ENCODE results near the gene SERF2. TPM values are rescaled to one million over a fixed set of nuclear protein-coding genes. Genes with fewer than 3 reads are reported as not detected.

SERF2 gene
- total RNA-seq, 1 experiment from 2014 or later = 665 TPM

- peaks cover 57% of the 10 kb centered on the region for H3K36me3 ChIP-seq (ENCODE audit: low read depth, low read length)
Measured at GRCh38 chr15:43771816-43772215, 20.3 kb upstream of the SERF2 start.

GRCh38 chr15:43772624-43773023, 19.5 kb upstream of the SERF2 start:
- no TSS peak for BruUV-seq (replicated peaks)
- intact Hi-C loops (cut with micrococcal nuclease) = no loop called here
- Histone ChIP-seq H3K9ac (ENCODE audit: low read length) (no peak overlapping the region), H3K4me1 (ENCODE audit: insufficient read depth, low read length) (peaks cover 12% of the 10 kb centered on the region; the same call in 1 of the 2 replicates), H3F3A (ENCODE audit: low read length, unreplicated experiment) (no peaks in the 10 kb centered on the region), H3K27ac (ENCODE audit: low read length) (no peak overlapping the region), H4K20me1 (ENCODE audit: low read length) (no peaks in the 10 kb centered on the region), H3K36me3 (ENCODE audit: low read depth, low read length) (peaks cover 52% of the 10 kb centered on the region), H3K4me3 (ENCODE audit: low read length) (no peak overlapping the region), H3K27me3 (ENCODE audit: low read length) (no peaks in the 10 kb centered on the region), H3K4me2 (ENCODE audit: low read length) (no peak overlapping the region), H2AFZ (ENCODE audit: low read length) (no peak overlapping the region), H3K9me3 (ENCODE audit: low read length) (no peaks in the 10 kb centered on the region), H3K9me2 (replicated peaks; ENCODE audit: low read length) (no peaks in the 10 kb centered on the region), H3K79me2 (ENCODE audit: low read length) (peaks cover 10% of the 10 kb centered on the region; the same call in 1 of the 2 replicates)
- no peak for TF ChIP-seq EZH2 (IDR thresholded peaks at IDR 0.05; ENCODE audit: low read length, unreplicated experiment)
- TF ChIP-seq CTCF (conservative IDR thresholded peaks at IDR 0.05; ENCODE audit: low read depth, low read length) = no peak
- TF ChIP-seq EZH2phosphoT487 (IDR thresholded peaks at IDR 0.05; ENCODE audit: borderline replicate concordance, low read length) = no peak
- POLR2A ChIA-PET (ENCODE audit: unreplicated experiment) = no interaction called here
- DNase-seq (no peak), ATAC-seq (no peak)
- CTCF ChIA-PET = no interaction called here

More at GRCh38 chr15:43771816-43772215, 20.3 kb upstream of the SERF2 start:
- H3K4me2 ChIP-seq (ENCODE audit: low read length) = no peak overlapping the region
- H2AFZ ChIP-seq (ENCODE audit: low read length) = no peak overlapping the region
- H3K9me3 ChIP-seq (ENCODE audit: low read length) = no peaks in the 10 kb centered on the region
- POLR2A ChIA-PET (ENCODE audit: unreplicated experiment) = interaction anchor here (0.6 kb wide), 1 partner anchor 39 kb away, joined by 3 read pairs; no protein-coding TSS in a partner anchor
- peaks cover 10% of the 10 kb centered on the region; the same call in 1 of the 2 replicates for H3K79me2 ChIP-seq (ENCODE audit: low read length)
- intact Hi-C loops (cut with micrococcal nuclease) = no loop called here
- H3K9ac ChIP-seq (ENCODE audit: low read length) = no peak overlapping the region
- CTCF ChIA-PET = no interaction called here
- H4K20me1 ChIP-seq (ENCODE audit: low read length) = no peaks in the 10 kb centered on the region
- H3K27ac ChIP-seq (ENCODE audit: low read length) = no peak overlapping the region
- ATAC-seq = no peak
- H3K27me3 ChIP-seq (ENCODE audit: low read length) = no peaks in the 10 kb centered on the region
- no peaks in the 10 kb centered on the region for H3K9me2 ChIP-seq (replicated peaks; ENCODE audit: low read length)
- TF ChIP-seq CTCF (conservative IDR thresholded peaks at IDR 0.05; ENCODE audit: low read depth, low read length) (no peak), EZH2phosphoT487 (IDR thresholded peaks at IDR 0.05; ENCODE audit: borderline replicate concordance, low read length) (no peak), EZH2 (IDR thresholded peaks at IDR 0.05; ENCODE audit: low read length, unreplicated experiment) (no peak)
- no peak overlapping the region for H3K4me3 ChIP-seq (ENCODE audit: low read length)
- H3F3A ChIP-seq (ENCODE audit: low read length, unreplicated experiment) = no peaks in the 10 kb centered on the region
- H3K4me1 ChIP-seq (ENCODE audit: insufficient read depth, low read length) = peaks cover 11% of the 10 kb centered on the region; the same call in 1 of the 2 replicates
- BruUV-seq (replicated peaks) = no TSS peak
- no peak for DNase-seq

GRCh38 chr15:43774062-43774461, 18.1 kb upstream of the SERF2 start:
- H3K4me2 ChIP-seq (ENCODE audit: low read length) = no peak overlapping the region
- intact Hi-C loops (cut with micrococcal nuclease) = no loop called here
- TF ChIP-seq EZH2 (IDR thresholded peaks at IDR 0.05; ENCODE audit: low read length, unreplicated experiment) (no peak), EZH2phosphoT487 (IDR thresholded peaks at IDR 0.05; ENCODE audit: borderline replicate concordance, low read length) (no peak)
- ATAC-seq (no peak), DNase-seq (no peak)
- ChIA-PET CTCF (interaction anchor here (0.6 kb wide), 1 partner anchor 27 kb away, joined by 3 read pairs; no protein-coding TSS in a partner anchor), POLR2A (ENCODE audit: unreplicated experiment) (no interaction called here)
- no peak overlapping the region for H3K27ac ChIP-seq (ENCODE audit: low read length)
- no peaks in the 10 kb centered on the region for H4K20me1 ChIP-seq (ENCODE audit: low read length)
- no peak overlapping the region for H3K9ac ChIP-seq (ENCODE audit: low read length)
- no TSS peak for BruUV-seq (replicated peaks)
- H2AFZ ChIP-seq (ENCODE audit: low read length) = no peak overlapping the region
- no peaks in the 10 kb centered on the region for H3K27me3 ChIP-seq (ENCODE audit: low read length)
- no peaks in the 10 kb centered on the region for H3K9me3 ChIP-seq (ENCODE audit: low read length)
- H3K4me3 ChIP-seq (ENCODE audit: low read length) = no peak overlapping the region
- peaks cover 43% of the 10 kb centered on the region for H3K36me3 ChIP-seq (ENCODE audit: low read depth, low read length)
- peaks cover 10% of the 10 kb centered on the region; the same call in 1 of the 2 replicates for H3K79me2 ChIP-seq (ENCODE audit: low read length)
- H3F3A ChIP-seq (ENCODE audit: low read length, unreplicated experiment) = no peaks in the 10 kb centered on the region
- H3K9me2 ChIP-seq (replicated peaks; ENCODE audit: low read length) = no peaks in the 10 kb centered on the region
- H3K4me1 ChIP-seq (ENCODE audit: insufficient read depth, low read length) = peaks cover 17% of the 10 kb centered on the region; the same call in 1 of the 2 replicates

All from PC-3 (cell line).